ENCODE measurements around the gene ERC2. TPM values are rescaled to one million over a fixed set of nuclear protein-coding genes. Genes with fewer than 3 reads are reported as not detected.

The ERC2 gene
- total RNA-seq, 6 donors from 2014 or later, result 0.67 to 14.7 (median 1.3) TPM

GRCh38 chr3:56443372-56443771 lies 24.9 kb downstream of the ERC2 start:
- Histone ChIP-seq H3K9me3 (peaks cover 0 to 4% (median 0%) of the 10 kb centered on the region in 4 donors), H3K36me3 (no peaks in the 10 kb centered on the region), H3K4me3 (no peak overlapping the region), H3K27me3 (no peaks in the 10 kb centered on the region), H3K27ac (no peak overlapping the region), H3K4me1 (no peaks in the 10 kb centered on the region)
- TF ChIP-seq POLR2A (IDR thresholded peaks at IDR 0.05) (no peak), POLR2AphosphoS5 (IDR thresholded peaks at IDR 0.05) (no peak), EP300 (IDR thresholded peaks at IDR 0.05) (no peak)
- TF ChIP-seq, protein P1, sequence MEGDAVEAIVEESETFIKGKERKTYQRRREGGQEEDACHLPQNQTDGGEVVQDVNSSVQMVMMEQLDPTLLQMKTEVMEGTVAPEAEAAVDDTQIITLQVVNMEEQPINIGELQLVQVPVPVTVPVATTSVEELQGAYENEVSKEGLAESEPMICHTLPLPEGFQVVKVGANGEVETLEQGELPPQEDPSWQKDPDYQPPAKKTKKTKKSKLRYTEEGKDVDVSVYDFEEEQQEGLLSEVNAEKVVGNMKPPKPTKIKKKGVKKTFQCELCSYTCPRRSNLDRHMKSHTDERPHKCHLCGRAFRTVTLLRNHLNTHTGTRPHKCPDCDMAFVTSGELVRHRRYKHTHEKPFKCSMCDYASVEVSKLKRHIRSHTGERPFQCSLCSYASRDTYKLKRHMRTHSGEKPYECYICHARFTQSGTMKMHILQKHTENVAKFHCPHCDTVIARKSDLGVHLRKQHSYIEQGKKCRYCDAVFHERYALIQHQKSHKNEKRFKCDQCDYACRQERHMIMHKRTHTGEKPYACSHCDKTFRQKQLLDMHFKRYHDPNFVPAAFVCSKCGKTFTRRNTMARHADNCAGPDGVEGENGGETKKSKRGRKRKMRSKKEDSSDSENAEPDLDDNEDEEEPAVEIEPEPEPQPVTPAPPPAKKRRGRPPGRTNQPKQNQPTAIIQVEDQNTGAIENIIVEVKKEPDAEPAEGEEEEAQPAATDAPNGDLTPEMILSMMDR (IDR thresholded peaks at IDR 0.05), result no peak
- no peak for DNase-seq
- ATAC-seq (ENCODE audit: low FRiP score in 2 of 2), result no peak
- 79 to 88% methylated on average over 3 of the region's 3 CpGs for WGBS, 2 donors

DNA sequence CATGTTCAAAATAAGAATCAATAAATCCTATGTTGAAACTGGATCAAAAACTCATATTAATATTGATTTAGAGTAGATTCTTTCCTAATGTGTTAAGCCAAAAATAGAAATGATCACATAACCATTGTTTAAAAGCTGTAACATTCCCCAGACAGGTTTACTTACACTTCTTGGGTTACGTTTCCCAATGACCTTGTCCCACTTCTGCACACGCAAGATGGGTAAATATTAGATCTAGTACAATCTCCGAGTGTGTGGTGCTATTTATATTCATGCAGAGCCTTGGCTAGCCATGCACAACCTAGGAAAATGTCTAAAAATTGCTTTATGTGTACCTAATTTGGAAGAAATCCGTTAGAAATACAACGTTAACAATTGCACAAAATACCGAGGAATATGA lies 39.6 kb downstream of the ERC2 start:
- H3K36me3 ChIP-seq, result no peaks in the 10 kb centered on the region
- H3K4me1 ChIP-seq, result no peaks in the 10 kb centered on the region
- TF ChIP-seq POLR2A (IDR thresholded peaks at IDR 0.05) (no peak), POLR2AphosphoS5 (IDR thresholded peaks at IDR 0.05) (no peak), EP300 (IDR thresholded peaks at IDR 0.05) (no peak)
- TF ChIP-seq, protein P1 (IDR thresholded peaks at IDR 0.05), result no peak
- H3K27me3 ChIP-seq, result no peaks in the 10 kb centered on the region
- H3K9me3 ChIP-seq, result no peaks in the 10 kb centered on the region
- H3K4me3 ChIP-seq, result no peak overlapping the region
- no peak overlapping the region for H3K27ac ChIP-seq
- ATAC-seq (ENCODE audit: low FRiP score in 2 of 2) (no peak), DNase-seq (no peak)
- WGBS, 2 donors, result 54 to 71% methylated on average over 6 of the region's 6 CpGs

DNA sequence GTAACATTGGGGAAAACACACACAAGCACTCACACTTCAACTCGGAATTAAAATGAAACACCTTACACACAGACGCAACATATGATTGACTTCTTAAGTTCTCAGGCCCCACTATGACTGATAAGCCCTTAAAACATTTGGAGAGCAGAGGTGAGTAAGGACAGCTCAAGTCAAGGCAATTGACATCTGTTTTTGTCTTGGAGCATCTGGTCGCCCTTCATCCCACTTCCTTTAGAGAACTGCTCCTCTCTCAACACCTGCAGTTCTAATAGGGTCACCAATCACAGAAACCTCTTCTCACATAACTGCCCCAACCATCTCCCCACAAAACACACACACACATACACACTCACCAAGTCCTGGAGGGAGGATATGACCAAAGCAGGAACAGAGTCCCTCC lies 43.4 kb downstream of the ERC2 start:
- Histone ChIP-seq H3K4me1 (no peaks in the 10 kb centered on the region), H3K4me3 (no peak overlapping the region), H3K36me3 (no peaks in the 10 kb centered on the region), H3K27me3 (no peaks in the 10 kb centered on the region), H3K27ac (no peak overlapping the region), H3K9me3 (no peaks in the 10 kb centered on the region)
- WGBS, 2 donors, result 84 to 90% methylated on average over 3 of the region's 3 CpGs
- ATAC-seq (ENCODE audit: low FRiP score in 2 of 2) (no peak), DNase-seq (no peak)
- no peak for TF ChIP-seq EP300 (IDR thresholded peaks at IDR 0.05)
- TF ChIP-seq, protein P1 (IDR thresholded peaks at IDR 0.05), result no peak
- TF ChIP-seq POLR2A (IDR thresholded peaks at IDR 0.05), result no peak

DNA sequence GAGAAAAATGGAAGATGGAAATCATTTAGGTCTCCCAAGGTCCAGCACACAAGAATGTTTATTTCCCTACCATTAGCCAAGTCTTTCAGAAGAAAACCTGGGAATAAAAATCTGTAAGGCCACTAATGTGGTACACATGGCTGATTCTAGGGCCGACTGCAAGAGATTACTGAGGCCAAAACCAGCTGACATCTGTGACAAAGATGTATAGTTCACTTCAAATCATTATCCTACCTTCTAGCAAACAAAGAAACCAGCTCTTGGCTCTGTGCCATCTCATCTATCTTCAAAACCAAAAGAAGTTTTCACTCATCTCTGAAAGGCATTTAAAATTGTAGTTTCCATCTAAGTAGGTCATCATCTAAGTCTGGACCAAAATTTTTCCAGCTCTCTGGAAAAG lies 43.9 kb downstream of the ERC2 start:
- WGBS, 2 donors, result 54 to 86% methylated on average over 1 of the region's 1 CpG
- Histone ChIP-seq H3K9me3 (no peaks in the 10 kb centered on the region), H3K27me3 (no peaks in the 10 kb centered on the region), H3K27ac (no peak overlapping the region), H3K4me1 (no peaks in the 10 kb centered on the region), H3K36me3 (no peaks in the 10 kb centered on the region), H3K4me3 (no peak overlapping the region)
- DNase-seq (no peak), ATAC-seq (ENCODE audit: low FRiP score in 2 of 2) (no peak)
- TF ChIP-seq, protein P1 (IDR thresholded peaks at IDR 0.05), result no peak
- TF ChIP-seq POLR2A (IDR thresholded peaks at IDR 0.05) (no peak), POLR2AphosphoS5 (IDR thresholded peaks at IDR 0.05) (no peak), EP300 (IDR thresholded peaks at IDR 0.05) (no peak)

- no peaks in the 10 kb centered on the region for H3K36me3 ChIP-seq
- no peaks in the 10 kb centered on the region for H3K9me3 ChIP-seq
- no peak overlapping the region for H3K27ac ChIP-seq
- 83 to 86% methylated on average over 5 of the region's 5 CpGs for WGBS, 2 donors
- TF ChIP-seq POLR2A (IDR thresholded peaks at IDR 0.05), result no peak
- TF ChIP-seq EP300 (IDR thresholded peaks at IDR 0.05), result no peak
- TF ChIP-seq, protein P1 (IDR thresholded peaks at IDR 0.05), result no peak
- TF ChIP-seq POLR2AphosphoS5 (IDR thresholded peaks at IDR 0.05), result no peak
- H3K4me1 ChIP-seq, result no peaks in the 10 kb centered on the region
- ATAC-seq (ENCODE audit: low FRiP score in 2 of 2) (no peak), DNase-seq (no peak)
- H3K4me3 ChIP-seq, result no peak overlapping the region
- H3K27me3 ChIP-seq, result no peaks in the 10 kb centered on the region
Measured at GRCh38 chr3:56423661-56424099, 44.6 kb downstream of the ERC2 start.

Measured in upper lobe of left lung (tissue), 6 donors.